ENCODE results near the gene CLDND2. TPM values are rescaled to one million over a fixed set of nuclear protein-coding genes. Genes with fewer than 3 reads are reported as not detected.

CLDND2 gene
- total and polyA plus RNA-seq, 2 of the 4 experiments (the other 2 are of a cell fraction): not detected

DNA sequence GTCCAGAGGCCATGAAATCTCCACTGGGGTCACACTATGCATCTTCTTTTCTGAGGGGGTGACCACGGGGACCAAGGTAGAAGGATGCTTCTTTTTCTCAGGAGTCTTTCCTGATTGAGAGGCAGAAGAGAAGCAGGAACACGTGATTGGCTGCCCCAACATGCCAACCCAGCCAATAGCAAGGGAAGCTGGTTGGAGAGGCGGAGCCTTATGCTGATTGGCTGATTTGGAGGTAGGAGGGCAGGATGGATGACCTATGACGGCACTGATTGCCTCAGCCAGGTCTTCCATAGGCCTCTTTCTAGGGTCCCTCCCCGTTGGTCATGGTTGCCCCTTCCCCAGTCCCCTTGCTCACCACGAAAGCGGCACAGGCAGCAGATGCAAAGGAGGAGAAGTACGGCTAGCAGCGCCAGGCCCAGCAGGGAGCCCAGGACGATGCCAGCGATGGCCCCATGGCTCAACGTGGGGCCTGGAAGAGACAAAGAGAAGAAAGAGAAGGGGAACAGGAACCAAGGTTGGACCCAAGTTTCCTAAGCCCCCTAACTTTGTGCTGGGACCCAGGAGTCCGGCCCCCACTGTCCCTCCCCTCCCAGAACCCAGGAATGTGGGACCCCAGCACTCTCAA lies 34.9 kb downstream of the CLDND2 start:
- 96% methylated on average over 4 of the region's 13 CpGs; no CpG with 5 or more reads in 1 of the 2 experiments for WGBS, 2 experiments (ENCODE audit: extremely low coverage in 2 of 2, insufficient read length in 1 of 2)
- no peaks in the 10 kb centered on the region for H4K20me1 ChIP-seq (ENCODE audit: insufficient read depth, low read length)
- no peaks in the 10 kb centered on the region for H3K36me3 ChIP-seq (ENCODE audit: control insufficient read depth, insufficient read depth, low read length)
- H3K4ac ChIP-seq (ENCODE audit: low read depth, low read length): no peak overlapping the region
- no peaks in the 10 kb centered on the region for H3K9me3 ChIP-seq (ENCODE audit: control insufficient read depth, insufficient read depth, low read length)
- DNase-seq (no peak), ATAC-seq (ENCODE audit: low read depth) (no peak)
- H2BK120ac ChIP-seq (ENCODE audit: low read depth, low read length): no peak overlapping the region
- H2AK9ac ChIP-seq (replicated peaks; ENCODE audit: low read depth, low read length, poor library complexity): no peak overlapping the region
- H2AFZ ChIP-seq (replicated peaks; ENCODE audit: low read length, poor library complexity): no peak overlapping the region
- ChIA-PET POLR2A (ENCODE audit: unreplicated experiment) (no interaction called here), CTCF (no interaction called here)
- H3K23ac ChIP-seq (ENCODE audit: low read depth, low read length): no peak overlapping the region
- H3K4me3 ChIP-seq (ENCODE audit: insufficient read depth, low read depth, low read length): no peak overlapping the region
- no peaks in the 10 kb centered on the region for H3K27me3 ChIP-seq (ENCODE audit: control insufficient read depth, insufficient read depth, low read length)
- no peak overlapping the region for H4K8ac ChIP-seq (ENCODE audit: low read depth in 2 of 2, low read length in 2 of 2)
- H2BK15ac ChIP-seq (ENCODE audit: low read depth, low read length): no peak overlapping the region
- no peak overlapping the region for H4K5ac ChIP-seq (ENCODE audit: low read depth, low read length)
- dilution Hi-C loops (cut with HindIII; ENCODE audit: low sequenced_read_pairs, unreplicated experiment): no loop called here
- no peaks in the 10 kb centered on the region for H3K79me1 ChIP-seq (ENCODE audit: low read depth in 1 of 2, low read length in 2 of 2)
- BruUV-seq (replicated peaks): no TSS peak
- no peak overlapping the region for H2BK5ac ChIP-seq (ENCODE audit: low read depth, low read length, poor library complexity, severe bottlenecking)
- no peaks in the 10 kb centered on the region for H3K4me1 ChIP-seq (ENCODE audit: control insufficient read depth, insufficient read depth, low read length)
- H3K4me2 ChIP-seq (ENCODE audit: low read depth, low read length): no peak overlapping the region
- intact Hi-C loops (cut with micrococcal nuclease): no loop called here
- H3K9ac ChIP-seq (ENCODE audit: low read depth, low read length): no peak overlapping the region
- in situ Hi-C loops (cut with MboI; ENCODE audit: low sequenced_read_pairs): no loop called here
- no peaks in the 10 kb centered on the region for H3K9me1 ChIP-seq (ENCODE audit: insufficient read depth, low read length)
- H3K27ac ChIP-seq (ENCODE audit: insufficient read depth, low read length): no peak overlapping the region
- no peak overlapping the region for H4K91ac ChIP-seq (ENCODE audit: insufficient read depth, low read depth, low read length)
- no peak overlapping the region for H3K18ac ChIP-seq (ENCODE audit: low read depth, low read length)
- H3K56ac ChIP-seq (ENCODE audit: extremely low read depth, insufficient read depth, low read length): no peak overlapping the region
- no peak overlapping the region for H3K14ac ChIP-seq (replicated peaks; ENCODE audit: low read depth, low read length)
- H2BK20ac ChIP-seq (ENCODE audit: low read depth, low read length): no peak overlapping the region
- TF ChIP-seq, protein P1, sequence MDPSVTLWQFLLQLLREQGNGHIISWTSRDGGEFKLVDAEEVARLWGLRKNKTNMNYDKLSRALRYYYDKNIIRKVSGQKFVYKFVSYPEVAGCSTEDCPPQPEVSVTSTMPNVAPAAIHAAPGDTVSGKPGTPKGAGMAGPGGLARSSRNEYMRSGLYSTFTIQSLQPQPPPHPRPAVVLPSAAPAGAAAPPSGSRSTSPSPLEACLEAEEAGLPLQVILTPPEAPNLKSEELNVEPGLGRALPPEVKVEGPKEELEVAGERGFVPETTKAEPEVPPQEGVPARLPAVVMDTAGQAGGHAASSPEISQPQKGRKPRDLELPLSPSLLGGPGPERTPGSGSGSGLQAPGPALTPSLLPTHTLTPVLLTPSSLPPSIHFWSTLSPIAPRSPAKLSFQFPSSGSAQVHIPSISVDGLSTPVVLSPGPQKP (IDR thresholded peaks at IDR 0.05; ENCODE audit: borderline replicate concordance, low read depth, low read length): no peak
- TF ChIP-seq NFE2L2 (IDR thresholded peaks at IDR 0.05; ENCODE audit: low read depth, low read length) (no peak), CHD1 (IDR thresholded peaks at IDR 0.05; ENCODE audit: low read depth, low read length) (no peak), SMC3 (IDR thresholded peaks at IDR 0.05; ENCODE audit: low read depth, low read length) (no peak), CEBPB (IDR thresholded peaks at IDR 0.05; ENCODE audit: low read depth, low read length) (no peak), RAD21 (IDR thresholded peaks at IDR 0.05; ENCODE audit: low read length) (no peak), MAFK (IDR thresholded peaks at IDR 0.05; ENCODE audit: low read depth, low read length) (no peak), RFX5 (IDR thresholded peaks at IDR 0.05; ENCODE audit: low read depth, low read length) (no peak), POLR2A (IDR thresholded peaks at IDR 0.05; ENCODE audit: low read depth, low read length) (no peak), MXI1 (IDR thresholded peaks at IDR 0.05; ENCODE audit: borderline replicate concordance, low read depth, low read length) (no peak)
- TF ChIP-seq, protein P2, sequence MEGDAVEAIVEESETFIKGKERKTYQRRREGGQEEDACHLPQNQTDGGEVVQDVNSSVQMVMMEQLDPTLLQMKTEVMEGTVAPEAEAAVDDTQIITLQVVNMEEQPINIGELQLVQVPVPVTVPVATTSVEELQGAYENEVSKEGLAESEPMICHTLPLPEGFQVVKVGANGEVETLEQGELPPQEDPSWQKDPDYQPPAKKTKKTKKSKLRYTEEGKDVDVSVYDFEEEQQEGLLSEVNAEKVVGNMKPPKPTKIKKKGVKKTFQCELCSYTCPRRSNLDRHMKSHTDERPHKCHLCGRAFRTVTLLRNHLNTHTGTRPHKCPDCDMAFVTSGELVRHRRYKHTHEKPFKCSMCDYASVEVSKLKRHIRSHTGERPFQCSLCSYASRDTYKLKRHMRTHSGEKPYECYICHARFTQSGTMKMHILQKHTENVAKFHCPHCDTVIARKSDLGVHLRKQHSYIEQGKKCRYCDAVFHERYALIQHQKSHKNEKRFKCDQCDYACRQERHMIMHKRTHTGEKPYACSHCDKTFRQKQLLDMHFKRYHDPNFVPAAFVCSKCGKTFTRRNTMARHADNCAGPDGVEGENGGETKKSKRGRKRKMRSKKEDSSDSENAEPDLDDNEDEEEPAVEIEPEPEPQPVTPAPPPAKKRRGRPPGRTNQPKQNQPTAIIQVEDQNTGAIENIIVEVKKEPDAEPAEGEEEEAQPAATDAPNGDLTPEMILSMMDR (conservative IDR thresholded peaks at IDR 0.05; ENCODE audit: low read depth, low read length): no peak
- H2AK5ac ChIP-seq (ENCODE audit: low read depth, low read length): no peak overlapping the region
